Measurements from ENCODE around the gene LAD1.

The LAD1 gene

GRCh38 chr1:201389051-201389450 is 10.1 kb downstream of the LAD1 start:
- no peak for DNase-seq

GRCh38 chr1:201386208-201386607 is 12.9 kb downstream of the LAD1 start:
- DNase-seq = no peak

GRCh38 chr1:201385299-201385891 is 13.7 kb downstream of the LAD1 start:
- no peak for DNase-seq

GRCh38 chr1:201384406-201384782 is 14.7 kb downstream of the LAD1 start:
- DNase-seq = no peak

GRCh38 chr1:201383647-201384405 is 15.3 kb downstream of the LAD1 start:
- DNase-seq = peak; percentile 84

GRCh38 chr1:201381130-201381529 is 18.0 kb downstream of the LAD1 start:
- no peak for DNase-seq

- no peak for DNase-seq
Observed at GRCh38 chr1:201379733-201380242, 19.3 kb downstream of the LAD1 start.

- DNase-seq = no peak
Observed at GRCh38 chr1:201378804-201379203, 20.3 kb downstream of the LAD1 start.

GRCh38 chr1:201377611-201378092 is 21.5 kb downstream of the LAD1 start, which contains the start of gene TNNT2:
TSS of gene TNNT2 (minus strand) at chr1:201377680. CDS start at chr1:201373254, 4,426 bp downstream.
- no peak for DNase-seq

GRCh38 chr1:201376464-201377374 is 22.4 kb downstream of the LAD1 start:
- DNase-seq = peak; percentile 4

GRCh38 chr1:201376107-201376463 is 23.0 kb downstream of the LAD1 start:
- DNase-seq = no peak

GRCh38 chr1:201375169-201375568 is 24.0 kb downstream of the LAD1 start:
- DNase-seq = no peak

- DNase-seq = no peak
Observed at GRCh38 chr1:201374364-201374763, 24.8 kb downstream of the LAD1 start.

GRCh38 chr1:201371792-201372191 is 27.3 kb downstream of the LAD1 start:
- DNase-seq = no peak

- no peak for DNase-seq
Observed at GRCh38 chr1:201371276-201371675, 27.8 kb downstream of the LAD1 start.

- no peak for DNase-seq
Observed at GRCh38 chr1:201370500-201370899, 28.6 kb downstream of the LAD1 start.

GRCh38 chr1:201369209-201369608 is 29.9 kb downstream of the LAD1 start:
- DNase-seq = no peak

- DNase-seq = no peak
Observed at GRCh38 chr1:201366696-201367095, 32.4 kb downstream of the LAD1 start.

- DNase-seq = no peak
Observed at GRCh38 chr1:201365251-201365650, 33.9 kb downstream of the LAD1 start.

GRCh38 chr1:201364808-201365105 is 34.4 kb downstream of the LAD1 start:
- DNase-seq = no peak

GRCh38 chr1:201363467-201363866 is 35.7 kb downstream of the LAD1 start:
- DNase-seq = no peak

GRCh38 chr1:201362906-201363305 is 36.2 kb downstream of the LAD1 start:
- no peak for DNase-seq
